Memory B cell (primary cell): ENCODE data around the gene LDLRAD4.

ENCODE experiments used
- ATAC-seq: fragments of 150-1000 bp; cut with Tn5 transposase; 2 replicates; pipeline ENCODE4 v1.10.0; 2021; ENCODE audit warnings: low read depth, mild to moderate bottlenecking, moderate library complexity
- DNase-seq, 2 donors: peaks; one replicate each; pipeline ENCODE4 v3.0.0; 2022; ENCODE audit warnings: low spot score in 2 of 2
- H3K27ac Mint-ChIP-seq: one replicate; pipeline ENCODE4 v1.8.0; 2022; ENCODE audit warnings: mild to moderate bottlenecking, moderate library complexity, mixed read lengths
- H3K27me3 Mint-ChIP-seq: one replicate; pipeline ENCODE4 v1.8.0; 2022; ENCODE audit warnings: mixed read lengths
- H3K36me3 Mint-ChIP-seq: one replicate; pipeline ENCODE4 v1.8.0; 2022; ENCODE audit warnings: mild to moderate bottlenecking, mixed read lengths
- H3K4me1 Mint-ChIP-seq: one replicate; pipeline ENCODE4 v1.8.0; 2022; ENCODE audit warnings: mixed read lengths
- H3K4me3 Mint-ChIP-seq: one replicate; pipeline ENCODE4 v1.8.0; 2022; ENCODE audit warnings: mild to moderate bottlenecking, moderate library complexity, mixed read lengths
- H3K9me3 Mint-ChIP-seq: one replicate; pipeline ENCODE4 v1.8.0; 2022; ENCODE audit warnings: mixed read lengths

LDLRAD4 gene

GRCh38 chr18:13638719-13639595, 420.4 kb downstream of the LDLRAD4 start:
- Mint-ChIP-seq H3K4me1 (peaks cover 4% of the 10 kb centered on the region), H3K27me3 (no peaks in the 10 kb centered on the region), H3K36me3 (peaks cover 4% of the 10 kb centered on the region), H3K9me3 (peaks cover 2% of the 10 kb centered on the region), H3K4me3 (no peak overlapping the region), H3K27ac (no peak overlapping the region)
- DNase-seq (no peak), ATAC-seq (no peak)

GRCh38 chr18:13640266-13640860, 421.8 kb downstream of the LDLRAD4 start:
- ATAC-seq, result no peak
- Mint-ChIP-seq H3K9me3 (peaks cover 2% of the 10 kb centered on the region), H3K36me3 (peaks cover 11% of the 10 kb centered on the region), H3K4me1 (peaks cover 4% of the 10 kb centered on the region), H3K27me3 (no peaks in the 10 kb centered on the region), H3K27ac (no peak overlapping the region), H3K4me3 (no peak overlapping the region)
- DNase-seq, result no peak

DNA sequence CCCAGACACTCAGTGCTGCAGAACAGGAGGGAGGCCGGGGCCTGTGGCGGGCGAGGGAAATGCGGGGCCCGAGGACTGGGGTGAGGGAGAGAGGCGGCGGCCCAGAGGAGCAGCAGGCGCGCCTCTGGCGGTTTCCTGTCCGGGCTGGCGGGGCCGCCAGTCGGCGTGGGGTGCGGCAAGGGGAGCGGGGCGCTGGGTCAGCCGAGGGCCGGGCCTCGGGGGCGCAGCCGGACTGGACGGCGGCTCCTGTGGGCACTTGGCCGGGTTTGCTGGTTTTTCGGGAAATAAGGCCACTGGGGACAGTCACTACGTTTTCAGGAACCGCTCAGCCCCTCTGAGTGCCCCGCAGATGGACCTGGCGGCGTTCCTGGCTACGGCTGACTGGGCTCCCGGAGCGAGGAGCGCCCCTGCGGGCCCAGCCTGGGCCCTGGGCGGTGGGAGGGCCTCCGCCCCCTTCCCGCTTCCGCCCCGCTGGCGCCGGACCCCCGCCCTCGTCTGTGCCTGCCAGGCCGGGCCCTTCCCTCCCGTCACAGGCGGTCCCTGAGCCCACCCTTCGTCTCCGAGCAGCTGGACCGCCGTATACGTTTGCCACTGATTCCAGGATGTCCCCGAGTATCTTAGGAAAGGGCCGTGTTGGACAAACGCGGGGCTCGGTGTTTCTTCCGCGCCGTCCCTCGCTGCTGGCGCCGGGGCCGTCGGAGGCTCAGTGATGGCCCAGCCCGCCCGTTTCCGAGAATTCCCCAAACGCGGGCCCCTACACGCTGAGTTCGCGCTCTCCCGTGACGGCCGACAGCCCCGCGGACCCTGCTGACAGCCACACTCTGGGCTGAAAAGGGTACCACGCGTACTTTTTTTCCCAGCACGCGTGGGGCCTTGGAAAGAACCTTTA, 423.2 kb downstream of the LDLRAD4 start:
- Mint-ChIP-seq H3K4me3 (no peak overlapping the region), H3K36me3 (peaks cover 11% of the 10 kb centered on the region), H3K27ac (no peak overlapping the region), H3K27me3 (no peaks in the 10 kb centered on the region), H3K4me1 (peaks cover 4% of the 10 kb centered on the region), H3K9me3 (peaks cover 2% of the 10 kb centered on the region)
- ATAC-seq, result no peak
- DNase-seq, result no peak

- H3K4me3 Mint-ChIP-seq, result no peak overlapping the region
- H3K27ac Mint-ChIP-seq, result no peak overlapping the region
- no peak for ATAC-seq
- H3K36me3 Mint-ChIP-seq, result peaks cover 11% of the 10 kb centered on the region
- H3K4me1 Mint-ChIP-seq, result peaks cover 4% of the 10 kb centered on the region
- DNase-seq, result no peak
- H3K27me3 Mint-ChIP-seq, result no peaks in the 10 kb centered on the region
- peaks cover 2% of the 10 kb centered on the region for H3K9me3 Mint-ChIP-seq
Observed at GRCh38 chr18:13642440-13642827, 423.9 kb downstream of the LDLRAD4 start.

GRCh38 chr18:13643261-13643751, 424.7 kb downstream of the LDLRAD4 start:
- Mint-ChIP-seq H3K4me3 (no peak overlapping the region), H3K9me3 (peaks cover 2% of the 10 kb centered on the region), H3K27me3 (no peaks in the 10 kb centered on the region), H3K27ac (no peak overlapping the region), H3K36me3 (peaks cover 11% of the 10 kb centered on the region), H3K4me1 (peaks cover 4% of the 10 kb centered on the region)
- ATAC-seq (no peak), DNase-seq (no peak)

- Mint-ChIP-seq H3K4me1 (peaks cover 7% of the 10 kb centered on the region), H3K4me3 (no peak overlapping the region), H3K27me3 (no peaks in the 10 kb centered on the region), H3K36me3 (peaks cover 11% of the 10 kb centered on the region), H3K9me3 (peaks cover 2% of the 10 kb centered on the region), H3K27ac (no peak overlapping the region)
- DNase-seq, result no peak
- ATAC-seq, result no peak
Observed at GRCh38 chr18:13645093-13645492, 426.5 kb downstream of the LDLRAD4 start.

DNA sequence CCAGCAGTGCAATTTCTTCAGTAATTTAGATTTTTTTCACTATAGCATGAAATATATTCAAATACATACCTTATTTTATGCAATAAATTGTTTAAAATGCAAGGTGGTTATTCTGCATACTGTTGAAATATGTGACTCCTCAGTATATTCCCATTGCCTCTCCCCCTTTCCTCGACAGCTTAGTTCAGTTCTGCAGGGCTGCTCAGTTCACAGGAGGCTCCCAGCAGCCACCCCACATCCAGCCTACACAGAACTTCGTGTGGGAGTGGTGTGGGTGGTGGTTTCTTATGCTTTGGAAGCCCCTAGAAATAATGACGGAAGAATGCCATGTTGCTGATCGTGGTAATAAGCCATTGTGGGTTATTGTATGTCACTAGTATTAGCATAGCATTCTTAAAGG, 428.1 kb downstream of the LDLRAD4 start:
- Mint-ChIP-seq H3K27ac (no peak overlapping the region), H3K27me3 (no peaks in the 10 kb centered on the region), H3K4me3 (no peak overlapping the region), H3K4me1 (peaks cover 3% of the 10 kb centered on the region), H3K36me3 (peaks cover 7% of the 10 kb centered on the region), H3K9me3 (no peaks in the 10 kb centered on the region)
- no peak for ATAC-seq
- DNase-seq, result no peak

DNA sequence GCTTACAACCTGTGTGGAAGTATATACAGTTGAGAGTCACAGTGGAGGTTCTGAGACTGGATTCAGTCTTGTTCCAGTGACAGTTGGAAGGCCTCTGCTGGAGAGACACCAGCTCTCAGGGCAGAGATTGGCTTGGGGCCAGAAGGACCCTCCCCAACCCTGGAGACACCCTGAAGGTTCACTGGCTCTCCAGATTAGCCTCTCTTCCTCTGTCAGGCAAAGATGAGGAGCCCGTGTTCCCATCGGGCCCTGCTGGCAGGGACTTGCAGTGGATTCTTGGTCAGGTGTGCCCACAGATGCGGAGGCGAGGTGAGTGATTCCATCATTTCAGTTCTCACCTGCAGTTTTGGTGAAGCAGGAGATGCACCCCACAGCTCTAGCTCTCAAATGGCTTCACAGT, 429.2 kb downstream of the LDLRAD4 start:
- peaks cover 7% of the 10 kb centered on the region for H3K36me3 Mint-ChIP-seq
- H3K4me3 Mint-ChIP-seq, result no peak overlapping the region
- no peak for ATAC-seq
- H3K27me3 Mint-ChIP-seq, result no peaks in the 10 kb centered on the region
- peaks cover 3% of the 10 kb centered on the region for H3K4me1 Mint-ChIP-seq
- H3K27ac Mint-ChIP-seq, result no peak overlapping the region
- no peaks in the 10 kb centered on the region for H3K9me3 Mint-ChIP-seq
- no peak for DNase-seq

GRCh38 chr18:13649397-13650390, 431.1 kb downstream of the LDLRAD4 start:
- H3K27ac Mint-ChIP-seq, result no peak overlapping the region
- no peak overlapping the region for H3K4me3 Mint-ChIP-seq
- no peaks in the 10 kb centered on the region for H3K27me3 Mint-ChIP-seq
- ATAC-seq (no peak), DNase-seq (no peak)
- no peaks in the 10 kb centered on the region for H3K9me3 Mint-ChIP-seq
- H3K36me3 Mint-ChIP-seq, result peaks cover 5% of the 10 kb centered on the region
- H3K4me1 Mint-ChIP-seq, result peaks cover 3% of the 10 kb centered on the region

DNA sequence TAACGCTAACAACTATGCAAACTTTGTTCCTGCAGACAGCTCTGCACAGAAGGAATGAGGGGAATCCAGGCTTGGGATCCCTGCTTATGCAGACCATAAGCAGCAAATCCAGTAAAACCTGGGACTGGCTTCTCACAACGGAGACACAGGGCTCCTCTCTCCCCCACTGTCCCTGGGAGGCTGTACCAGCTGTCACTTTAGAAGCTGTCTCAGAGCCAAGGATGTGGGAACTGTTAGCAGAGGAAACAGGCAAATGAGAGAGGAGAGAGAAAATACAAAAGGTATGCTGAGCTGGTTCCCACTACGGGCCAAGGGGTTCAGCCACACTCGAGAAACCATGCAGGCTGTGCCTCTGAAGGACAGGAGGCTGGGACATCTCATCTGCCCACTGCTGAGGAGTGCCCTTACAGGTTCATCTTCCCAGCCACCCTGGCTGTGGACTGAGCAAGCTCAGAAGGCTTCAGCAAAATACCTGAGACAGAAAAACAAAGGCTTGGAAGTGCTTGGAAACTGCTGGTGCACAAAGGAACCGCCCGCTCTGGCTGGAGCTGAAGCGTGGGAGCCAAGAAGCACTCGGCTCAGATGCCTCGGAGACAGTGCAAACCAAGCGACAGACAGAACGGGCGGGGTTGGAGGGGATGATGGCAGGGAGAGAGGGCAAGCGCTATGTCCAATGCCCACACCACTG, 435.3 kb downstream of the LDLRAD4 start:
- Mint-ChIP-seq H3K27ac (no peak overlapping the region), H3K9me3 (no peaks in the 10 kb centered on the region), H3K27me3 (no peaks in the 10 kb centered on the region), H3K36me3 (no peaks in the 10 kb centered on the region), H3K4me3 (no peak overlapping the region), H3K4me1 (peaks cover 1% of the 10 kb centered on the region)
- DNase-seq (no peak), ATAC-seq (no peak)

GRCh38 chr18:13657974-13658373, 439.4 kb downstream of the LDLRAD4 start:
- Mint-ChIP-seq H3K9me3 (no peaks in the 10 kb centered on the region), H3K27ac (no peak overlapping the region), H3K36me3 (no peaks in the 10 kb centered on the region), H3K27me3 (no peaks in the 10 kb centered on the region), H3K4me3 (no peak overlapping the region), H3K4me1 (no peaks in the 10 kb centered on the region)
- DNase-seq, result no peak
- ATAC-seq, result no peak

DNA sequence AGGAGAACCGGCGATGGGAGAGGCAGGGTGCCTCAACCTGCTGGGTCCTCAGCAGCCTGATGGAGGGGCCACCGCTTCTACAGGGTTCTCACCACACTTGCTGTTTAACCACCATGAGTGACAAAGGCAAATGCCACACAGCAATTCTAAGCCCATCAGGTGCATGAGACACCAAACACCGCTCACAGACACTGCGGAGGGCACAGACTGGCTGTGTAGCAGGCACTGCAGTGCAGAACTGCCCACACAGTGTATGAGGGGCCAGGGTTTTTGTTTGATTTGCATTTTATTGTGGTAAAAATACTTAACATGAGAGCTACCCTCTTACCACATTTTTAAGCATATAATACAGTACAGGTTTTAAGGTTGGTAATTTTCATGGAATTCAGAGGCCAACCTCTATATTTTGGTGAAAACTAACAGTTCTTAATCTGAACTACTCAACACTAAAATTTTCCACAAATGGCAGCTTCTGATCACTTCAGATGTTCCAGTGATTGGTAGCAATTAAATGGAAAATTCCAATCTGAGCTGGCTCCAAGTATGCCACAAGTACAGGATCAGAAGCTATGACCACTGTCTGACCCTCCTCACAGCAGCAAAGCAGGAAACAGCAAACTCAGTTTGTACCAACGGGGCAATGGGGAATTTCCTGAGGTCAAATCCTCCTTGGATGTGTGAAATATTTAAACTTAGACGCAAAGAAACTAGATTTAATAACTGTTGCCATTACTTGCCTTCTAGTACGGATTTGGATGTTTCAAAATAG, 440.1 kb downstream of the LDLRAD4 start:
- ATAC-seq (no peak), DNase-seq (no peak)
- H3K4me3 Mint-ChIP-seq, result no peak overlapping the region
- H3K27ac Mint-ChIP-seq, result no peak overlapping the region
- no peaks in the 10 kb centered on the region for H3K9me3 Mint-ChIP-seq
- H3K4me1 Mint-ChIP-seq, result no peaks in the 10 kb centered on the region
- H3K27me3 Mint-ChIP-seq, result no peaks in the 10 kb centered on the region
- no peaks in the 10 kb centered on the region for H3K36me3 Mint-ChIP-seq
